Globus pallidus (tissue), 1 donor: ENCODE results near the gene ANKS3.

Source experiments
- DNase-seq: peaks from one replicate; pipeline ENCODE4 v3.0.0-alpha.2; 2015; ENCODE audit warnings: low spot score

Gene ANKS3

GRCh38 chr16:4684058-4684715 lies 49.9 kb downstream of the ANKS3 start:
- DNase-seq = no peak

GRCh38 chr16:4683255-4684057 lies 50.6 kb downstream of the ANKS3 start:
- no peak for DNase-seq

GRCh38 chr16:4682616-4683254 lies 51.3 kb downstream of the ANKS3 start:
- no peak for DNase-seq

- DNase-seq = no peak
Observed at GRCh38 chr16:4682084-4682591, 51.9 kb downstream of the ANKS3 start.

GRCh38 chr16:4681471-4682083 lies 52.5 kb downstream of the ANKS3 start:
- DNase-seq = no peak

GRCh38 chr16:4680673-4681470 lies 53.2 kb downstream of the ANKS3 start:
- DNase-seq = no peak

- DNase-seq = no peak
Observed at GRCh38 chr16:4679850-4680636, 54.0 kb downstream of the ANKS3 start.

GRCh38 chr16:4679156-4679849 lies 54.8 kb downstream of the ANKS3 start:
- DNase-seq = no peak

GRCh38 chr16:4678596-4678995 lies 55.5 kb downstream of the ANKS3 start:
- no peak for DNase-seq

GRCh38 chr16:4677994-4678393 lies 56.1 kb downstream of the ANKS3 start:
- DNase-seq = no peak

- no peak for DNase-seq
Observed at GRCh38 chr16:4677390-4677789, 56.7 kb downstream of the ANKS3 start.

- no peak for DNase-seq
Observed at GRCh38 chr16:4676831-4677230, 57.2 kb downstream of the ANKS3 start.

GRCh38 chr16:4675864-4676786 lies 57.9 kb downstream of the ANKS3 start:
- DNase-seq = no peak

GRCh38 chr16:4674926-4675530 lies 59.0 kb downstream of the ANKS3 start:
- DNase-seq = no peak

- DNase-seq = no peak
Observed at GRCh38 chr16:4673387-4674046, 60.6 kb downstream of the ANKS3 start.

GRCh38 chr16:4668313-4668960 lies 65.6 kb downstream of the ANKS3 start:
- DNase-seq = no peak

- no peak for DNase-seq
Observed at GRCh38 chr16:4667203-4667963, 66.7 kb downstream of the ANKS3 start.
